ENCODE results near the gene SLC38A8. TPM values are rescaled to one million over a fixed set of nuclear protein-coding genes. Genes with fewer than 3 reads are reported as not detected.

Gene SLC38A8
- polyA plus RNA-seq, 2 of the 4 experiments (the other 2 are of a cell fraction) = not detected

DNA sequence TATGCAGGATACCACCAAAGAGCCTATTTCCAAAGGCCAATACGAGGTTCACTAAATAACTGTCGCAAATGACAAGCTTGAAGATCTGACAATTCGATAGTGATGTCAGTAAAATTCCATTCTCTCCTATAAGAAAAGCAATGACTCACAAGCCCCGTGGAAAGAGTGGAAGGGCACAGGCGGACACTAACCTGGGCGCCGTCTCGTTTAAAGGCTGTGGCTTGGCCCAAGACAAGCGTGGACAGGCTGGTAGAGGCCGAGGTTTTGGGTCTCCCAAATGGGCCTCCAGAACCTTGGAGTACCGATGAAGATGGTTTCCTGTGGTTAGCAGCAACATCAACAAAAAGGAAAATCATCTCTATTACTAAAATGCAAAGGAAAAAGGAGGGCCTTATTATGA, 16.5 kb upstream of the SLC38A8 start:
- FAIRE-seq (no peak), DNase-seq (ENCODE audit: low read depth in 1 of 2, low spot score in 1 of 2) (no peak), ATAC-seq (no peak)
- TF ChIP-seq, protein P1, sequence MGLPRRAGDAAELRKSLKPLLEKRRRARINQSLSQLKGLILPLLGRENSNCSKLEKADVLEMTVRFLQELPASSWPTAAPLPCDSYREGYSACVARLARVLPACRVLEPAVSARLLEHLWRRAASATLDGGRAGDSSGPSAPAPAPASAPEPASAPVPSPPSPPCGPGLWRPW (IDR thresholded peaks at IDR 0.05) = no peak
- no peak for TF ChIP-seq RNF2 (IDR thresholded peaks at IDR 0.05; ENCODE audit: borderline replicate concordance, low read depth)
- TF ChIP-seq, protein P2, sequence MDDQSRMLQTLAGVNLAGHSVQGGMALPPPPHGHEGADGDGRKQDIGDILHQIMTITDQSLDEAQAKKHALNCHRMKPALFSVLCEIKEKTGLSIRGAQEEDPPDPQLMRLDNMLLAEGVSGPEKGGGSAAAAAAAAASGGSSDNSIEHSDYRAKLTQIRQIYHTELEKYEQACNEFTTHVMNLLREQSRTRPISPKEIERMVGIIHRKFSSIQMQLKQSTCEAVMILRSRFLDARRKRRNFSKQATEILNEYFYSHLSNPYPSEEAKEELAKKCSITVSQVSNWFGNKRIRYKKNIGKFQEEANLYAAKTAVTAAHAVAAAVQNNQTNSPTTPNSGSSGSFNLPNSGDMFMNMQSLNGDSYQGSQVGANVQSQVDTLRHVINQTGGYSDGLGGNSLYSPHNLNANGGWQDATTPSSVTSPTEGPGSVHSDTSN (IDR thresholded peaks at IDR 0.05) = no peak
- no peaks in the 10 kb centered on the region for H3K9me3 ChIP-seq
- ChIA-PET POLR2A (no interaction called here), CTCF (interaction anchor here (1.3 to 19.9 kb wide), 4 partner anchors 23 to 130 kb away, joined by 3 to 414 read pairs (median 90); partner anchors contain the start of gene OSGIN1)
- H3K4me2 ChIP-seq = no peak overlapping the region
- no peaks in the 10 kb centered on the region for H3K4me1 ChIP-seq
- no peak overlapping the region for H3K4me3 ChIP-seq
- WGBS (ENCODE audit: missing lambda C conversion rate) = 85% methylated on average over 11 of the region's 11 CpGs
- H3K27ac ChIP-seq = no peak overlapping the region

DNA sequence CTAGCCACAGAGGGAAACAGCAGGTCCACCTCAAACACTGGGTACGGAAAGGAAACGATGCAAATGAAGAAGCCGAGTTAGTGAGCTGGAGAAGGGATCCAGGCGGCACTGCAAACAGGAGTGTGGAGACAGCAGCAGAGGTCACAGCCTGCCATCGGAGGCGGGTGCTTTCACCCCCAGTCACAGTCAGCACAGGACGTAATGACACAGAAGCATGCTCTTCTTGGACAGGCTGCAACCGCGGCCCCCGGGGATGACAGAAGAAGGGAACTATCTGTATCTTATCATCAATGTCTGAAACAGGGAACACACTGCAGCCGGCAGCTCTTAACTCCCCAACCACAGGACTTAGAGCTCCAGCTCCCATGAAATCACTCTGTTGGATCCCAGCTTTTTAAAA, 16.1 kb upstream of the SLC38A8 start:
- Histone ChIP-seq H3K27ac (no peak overlapping the region), H3K4me1 (no peaks in the 10 kb centered on the region), H3K9me3 (no peaks in the 10 kb centered on the region), H3K4me2 (no peak overlapping the region), H3K4me3 (no peak overlapping the region)
- WGBS (ENCODE audit: missing lambda C conversion rate) = 88% methylated on average over 11 of the region's 11 CpGs
- ATAC-seq (no peak), DNase-seq (ENCODE audit: low read depth in 1 of 2, low spot score in 1 of 2) (no peak), FAIRE-seq (no peak)
- POLR2A ChIA-PET = no interaction called here
- no peak for TF ChIP-seq KDM1A (IDR thresholded peaks at IDR 0.05; ENCODE audit: low read depth)
- TF ChIP-seq KDM5A (IDR thresholded peaks at IDR 0.05) = no peak
- TF ChIP-seq NPAS2 (CRISPR knock-in tag; IDR thresholded peaks at IDR 0.05; ENCODE audit: borderline replicate concordance) = no peak
- no peak for TF ChIP-seq TFCP2L1 (CRISPR knock-in tag; IDR thresholded peaks at IDR 0.05)
- no peak for TF ChIP-seq MYC (IDR thresholded peaks at IDR 0.05; ENCODE audit: borderline replicate concordance, low read length)
- TF ChIP-seq, protein P3, sequence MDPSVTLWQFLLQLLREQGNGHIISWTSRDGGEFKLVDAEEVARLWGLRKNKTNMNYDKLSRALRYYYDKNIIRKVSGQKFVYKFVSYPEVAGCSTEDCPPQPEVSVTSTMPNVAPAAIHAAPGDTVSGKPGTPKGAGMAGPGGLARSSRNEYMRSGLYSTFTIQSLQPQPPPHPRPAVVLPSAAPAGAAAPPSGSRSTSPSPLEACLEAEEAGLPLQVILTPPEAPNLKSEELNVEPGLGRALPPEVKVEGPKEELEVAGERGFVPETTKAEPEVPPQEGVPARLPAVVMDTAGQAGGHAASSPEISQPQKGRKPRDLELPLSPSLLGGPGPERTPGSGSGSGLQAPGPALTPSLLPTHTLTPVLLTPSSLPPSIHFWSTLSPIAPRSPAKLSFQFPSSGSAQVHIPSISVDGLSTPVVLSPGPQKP (IDR thresholded peaks at IDR 0.05; ENCODE audit: low read depth, low read length) = no peak
- TF ChIP-seq ESRRA (IDR thresholded peaks at IDR 0.05; ENCODE audit: borderline replicate concordance, low read length) = no peak
- TF ChIP-seq, protein P4, sequence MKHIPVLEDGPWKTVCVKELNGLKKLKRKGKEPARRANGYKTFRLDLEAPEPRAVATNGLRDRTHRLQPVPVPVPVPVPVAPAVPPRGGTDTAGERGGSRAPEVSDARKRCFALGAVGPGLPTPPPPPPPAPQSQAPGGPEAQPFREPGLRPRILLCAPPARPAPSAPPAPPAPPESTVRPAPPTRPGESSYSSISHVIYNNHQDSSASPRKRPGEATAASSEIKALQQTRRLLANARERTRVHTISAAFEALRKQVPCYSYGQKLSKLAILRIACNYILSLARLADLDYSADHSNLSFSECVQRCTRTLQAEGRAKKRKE (CRISPR knock-in tag; IDR thresholded peaks at IDR 0.05; ENCODE audit: low read depth) = no peak
- TF ChIP-seq HDAC2 (IDR thresholded peaks at IDR 0.05) = no peak
- TF ChIP-seq CBX2 (IDR thresholded peaks at IDR 0.05; ENCODE audit: borderline replicate concordance, low read depth) = no peak
- no peak for TF ChIP-seq CHD2 (IDR thresholded peaks at IDR 0.05; ENCODE audit: low read length, partially characterized antibody)
- TF ChIP-seq, protein P5, sequence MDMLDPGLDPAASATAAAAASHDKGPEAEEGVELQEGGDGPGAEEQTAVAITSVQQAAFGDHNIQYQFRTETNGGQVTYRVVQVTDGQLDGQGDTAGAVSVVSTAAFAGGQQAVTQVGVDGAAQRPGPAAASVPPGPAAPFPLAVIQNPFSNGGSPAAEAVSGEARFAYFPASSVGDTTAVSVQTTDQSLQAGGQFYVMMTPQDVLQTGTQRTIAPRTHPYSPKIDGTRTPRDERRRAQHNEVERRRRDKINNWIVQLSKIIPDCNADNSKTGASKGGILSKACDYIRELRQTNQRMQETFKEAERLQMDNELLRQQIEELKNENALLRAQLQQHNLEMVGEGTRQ (IDR thresholded peaks at IDR 0.05) = no peak
- TF ChIP-seq JUNB (IDR thresholded peaks at IDR 0.05) = no peak
- TF ChIP-seq, protein P6, sequence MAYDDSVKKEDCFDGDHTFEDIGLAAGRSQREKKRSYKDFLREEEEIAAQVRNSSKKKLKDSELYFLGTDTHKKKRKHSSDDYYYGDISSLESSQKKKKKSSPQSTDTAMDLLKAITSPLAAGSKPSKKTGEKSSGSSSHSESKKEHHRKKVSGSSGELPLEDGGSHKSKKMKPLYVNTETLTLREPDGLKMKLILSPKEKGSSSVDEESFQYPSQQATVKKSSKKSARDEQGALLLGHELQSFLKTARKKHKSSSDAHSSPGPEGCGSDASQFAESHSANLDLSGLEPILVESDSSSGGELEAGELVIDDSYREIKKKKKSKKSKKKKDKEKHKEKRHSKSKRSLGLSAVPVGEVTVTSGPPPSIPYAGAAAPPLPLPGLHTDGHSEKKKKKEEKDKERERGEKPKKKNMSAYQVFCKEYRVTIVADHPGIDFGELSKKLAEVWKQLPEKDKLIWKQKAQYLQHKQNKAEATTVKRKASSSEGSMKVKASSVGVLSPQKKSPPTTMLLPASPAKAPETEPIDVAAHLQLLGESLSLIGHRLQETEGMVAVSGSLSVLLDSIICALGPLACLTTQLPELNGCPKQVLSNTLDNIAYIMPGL (CRISPR knock-in tag; IDR thresholded peaks at IDR 0.05; ENCODE audit: borderline replicate concordance) = no peak
- no peak for TF ChIP-seq NFE2L2 (conservative IDR thresholded peaks at IDR 0.05; ENCODE audit: low read length)
- TF ChIP-seq, protein P7, sequence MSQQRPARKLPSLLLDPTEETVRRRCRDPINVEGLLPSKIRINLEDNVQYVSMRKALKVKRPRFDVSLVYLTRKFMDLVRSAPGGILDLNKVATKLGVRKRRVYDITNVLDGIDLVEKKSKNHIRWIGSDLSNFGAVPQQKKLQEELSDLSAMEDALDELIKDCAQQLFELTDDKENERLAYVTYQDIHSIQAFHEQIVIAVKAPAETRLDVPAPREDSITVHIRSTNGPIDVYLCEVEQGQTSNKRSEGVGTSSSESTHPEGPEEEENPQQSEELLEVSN (IDR thresholded peaks at IDR 0.05; ENCODE audit: borderline replicate concordance, low read depth) = no peak
- TF ChIP-seq MAZ (IDR thresholded peaks at IDR 0.05; ENCODE audit: borderline replicate concordance, low read depth, low read length) = no peak
- no peak for TF ChIP-seq ZNF302 (CRISPR knock-in tag; IDR thresholded peaks at IDR 0.05)
- TF ChIP-seq POLR2AphosphoS2 (conservative IDR thresholded peaks at IDR 0.05; ENCODE audit: low read length) = no peak
- no peak for TF ChIP-seq SMC3 (IDR thresholded peaks at IDR 0.05)
- CTCF ChIA-PET = interaction anchor here (0.5 to 19.9 kb wide), 5 partner anchors 22 to 225 kb away, joined by 3 to 414 read pairs (median 4); partner anchors contain the start of gene OSGIN1
